Stimulated activated CD4-positive, alpha-beta T cell treated with anti-CD3 and anti-CD28 coated beads, Interleukin-2, amount 100 ng/mL, for 4 hours (primary cell): ENCODE results near the gene ENTPD8.

Experiments used
- DNase-seq: peaks from one replicate; pipeline ENCODE4 v3.0.0-alpha.2; 2020; ENCODE audit warnings: low read depth

The ENTPD8 gene

GRCh38 chr9:137447722-137448601 lies 6.8 kb upstream of the ENTPD8 start:
- DNase-seq: no peak

DNA sequence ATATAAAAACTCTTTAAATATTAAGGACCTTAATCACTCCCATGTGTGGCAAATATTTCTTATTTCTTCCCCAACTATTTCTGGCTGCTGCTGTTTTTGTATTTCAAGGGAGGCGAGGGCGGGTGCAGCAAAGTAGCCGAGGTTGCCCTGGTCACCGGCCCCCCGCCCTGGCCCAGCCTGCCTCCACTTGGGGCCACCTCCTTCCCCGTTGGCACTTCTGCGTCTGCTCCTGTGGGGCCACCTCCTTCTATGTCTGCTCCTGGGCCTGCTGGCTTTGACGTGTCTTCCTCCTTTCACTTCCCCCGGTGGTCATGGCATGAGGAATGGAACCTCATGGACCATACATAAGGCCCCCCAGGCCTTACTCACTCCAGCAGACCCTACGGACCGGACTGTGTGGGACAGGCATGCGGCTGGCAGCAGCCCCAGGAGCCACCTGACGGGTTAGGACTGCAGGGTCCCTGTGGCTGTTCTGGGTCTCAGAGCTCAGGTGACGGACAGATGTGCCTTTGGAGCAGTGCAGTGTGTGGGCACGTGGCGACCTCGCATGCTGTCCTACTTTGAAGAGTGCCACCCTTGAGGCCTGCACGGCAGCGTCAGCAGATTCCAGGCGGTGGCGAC lies 5.8 kb upstream of the ENTPD8 start:
- no peak for DNase-seq

GRCh38 chr9:137445930-137446431 lies 4.8 kb upstream of the ENTPD8 start:
- no peak for DNase-seq

DNA sequence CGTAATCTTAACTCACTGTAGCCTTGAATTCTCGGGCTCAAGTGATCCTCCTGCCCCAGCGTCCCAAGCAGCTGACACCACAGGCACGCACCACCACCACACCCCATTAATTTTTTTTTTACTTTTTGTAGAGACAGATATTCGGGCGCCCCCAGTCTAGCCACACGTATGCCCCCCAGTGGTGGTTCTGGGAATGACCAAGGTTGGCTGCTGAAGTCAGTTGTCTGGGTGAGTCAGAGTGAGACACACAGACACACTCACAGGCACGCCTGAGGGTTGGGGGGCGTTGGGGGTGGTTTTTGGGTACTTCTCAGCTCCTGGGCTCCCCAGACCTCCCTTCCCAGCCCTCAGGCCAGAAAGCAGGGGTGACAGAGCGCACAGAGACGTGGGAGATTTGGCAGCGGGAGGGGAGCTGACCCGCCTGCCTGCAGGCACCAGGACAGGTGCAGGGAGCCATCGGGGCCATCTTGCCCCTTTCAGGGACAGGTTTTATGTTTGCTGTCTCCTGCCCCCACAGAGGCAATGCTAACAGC lies 4.2 kb upstream of the ENTPD8 start:
- peak; percentile 83 for DNase-seq

GRCh38 chr9:137444106-137444790 lies 3.1 kb upstream of the ENTPD8 start:
- no peak for DNase-seq

- DNase-seq: no peak
Observed at GRCh38 chr9:137441935-137442321, 771 bp upstream of the ENTPD8 start.

DNA sequence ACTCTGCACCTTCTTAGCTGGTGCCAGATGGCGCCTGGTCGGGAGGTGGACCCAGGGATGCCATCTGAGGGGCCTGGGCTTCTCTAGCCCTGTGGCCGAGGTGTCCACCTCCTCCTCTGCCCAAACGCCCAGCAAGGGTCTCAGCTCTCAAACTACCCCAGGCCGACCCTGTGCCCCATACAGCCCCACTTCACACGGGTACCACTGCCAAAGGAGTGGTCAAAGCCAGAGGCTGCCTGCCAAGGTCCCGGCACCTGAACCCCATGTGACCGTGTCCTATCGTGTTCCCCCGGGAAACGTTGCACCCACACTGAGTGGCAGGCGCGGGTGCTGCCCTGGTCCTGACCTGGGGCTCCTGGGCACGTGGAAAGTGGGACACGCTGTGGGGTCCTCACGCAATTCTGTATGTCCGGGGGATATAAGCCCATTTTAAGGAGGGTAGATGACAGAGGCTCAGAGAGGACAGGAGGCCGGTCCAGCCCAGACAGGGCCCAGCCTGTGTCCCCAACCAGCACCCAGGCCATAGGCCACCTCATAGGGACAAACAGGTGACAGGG lies 1.9 kb downstream of the ENTPD8 start:
- no peak for DNase-seq

DNA sequence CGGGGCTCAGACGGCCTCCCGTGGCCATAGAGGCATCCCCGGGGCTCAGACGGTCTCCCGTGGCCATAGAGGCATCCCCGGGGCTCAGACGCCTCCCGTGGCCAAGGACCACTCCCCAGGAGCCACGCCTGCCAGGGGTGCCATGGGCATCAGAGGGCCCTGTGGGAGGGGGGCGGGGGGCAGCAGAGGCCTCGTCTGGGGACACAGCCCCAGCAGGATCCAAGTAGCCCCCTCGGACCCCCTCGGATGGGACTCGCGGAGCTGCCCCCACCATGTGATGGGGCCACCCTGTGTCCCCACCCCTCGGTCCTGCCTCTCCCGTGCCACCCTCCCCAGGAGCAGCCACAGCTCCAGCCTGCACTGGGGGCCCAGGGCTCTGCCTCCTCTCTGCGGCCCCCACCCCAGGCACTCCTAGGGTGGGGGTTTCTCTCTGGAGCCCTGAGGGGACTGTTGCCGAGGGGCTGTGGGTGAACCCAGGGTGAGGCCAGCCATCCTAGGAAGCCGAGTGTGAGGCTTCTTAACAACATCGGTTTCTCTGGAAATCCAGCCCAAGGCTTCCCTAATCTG lies 2.5 kb downstream of the ENTPD8 start:
- no peak for DNase-seq

- DNase-seq: no peak
Observed at GRCh38 chr9:137437691-137438590, 3.2 kb downstream of the ENTPD8 start.

GRCh38 chr9:137436761-137437600 lies 4.2 kb downstream of the ENTPD8 start:
- DNase-seq: no peak

DNA sequence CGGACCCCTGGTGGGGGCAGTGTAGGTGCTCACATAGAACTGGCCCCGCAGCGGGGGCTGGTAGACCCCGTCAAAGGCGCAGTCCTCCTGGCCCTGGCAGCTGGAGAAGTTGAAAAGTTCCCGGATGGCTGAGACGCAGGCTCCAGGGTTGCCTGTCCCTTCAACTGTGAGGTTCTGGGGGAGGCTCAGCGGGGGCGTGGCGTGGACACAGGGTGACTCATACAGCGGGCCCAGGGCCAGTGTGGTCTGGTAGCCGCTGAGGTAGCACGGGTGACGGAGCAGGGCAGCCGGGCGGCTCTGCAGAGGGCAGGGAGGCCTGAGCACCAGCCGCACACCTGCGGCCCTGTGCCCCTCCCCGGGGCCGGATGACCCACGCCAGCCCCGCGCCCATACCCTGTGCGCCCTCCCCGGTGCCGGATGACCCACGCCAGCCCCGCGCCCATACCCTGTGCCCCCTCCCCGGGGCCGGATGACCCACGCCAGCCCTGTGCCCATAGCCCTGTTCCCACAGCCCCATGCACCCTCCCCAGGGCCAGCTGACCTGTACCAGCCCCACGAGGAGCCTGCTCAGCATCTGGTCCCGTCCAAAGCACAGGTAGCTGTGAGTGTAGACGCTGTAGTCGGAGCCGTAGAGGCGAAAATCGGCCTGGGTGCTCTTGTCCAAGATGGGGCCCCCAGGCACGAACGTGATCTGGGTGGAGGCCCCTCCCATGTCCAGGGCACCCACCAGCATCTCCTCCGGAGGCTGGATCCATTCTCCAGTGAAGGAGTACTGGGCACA lies 5.0 kb downstream of the ENTPD8 start:
- DNase-seq: no peak

DNA sequence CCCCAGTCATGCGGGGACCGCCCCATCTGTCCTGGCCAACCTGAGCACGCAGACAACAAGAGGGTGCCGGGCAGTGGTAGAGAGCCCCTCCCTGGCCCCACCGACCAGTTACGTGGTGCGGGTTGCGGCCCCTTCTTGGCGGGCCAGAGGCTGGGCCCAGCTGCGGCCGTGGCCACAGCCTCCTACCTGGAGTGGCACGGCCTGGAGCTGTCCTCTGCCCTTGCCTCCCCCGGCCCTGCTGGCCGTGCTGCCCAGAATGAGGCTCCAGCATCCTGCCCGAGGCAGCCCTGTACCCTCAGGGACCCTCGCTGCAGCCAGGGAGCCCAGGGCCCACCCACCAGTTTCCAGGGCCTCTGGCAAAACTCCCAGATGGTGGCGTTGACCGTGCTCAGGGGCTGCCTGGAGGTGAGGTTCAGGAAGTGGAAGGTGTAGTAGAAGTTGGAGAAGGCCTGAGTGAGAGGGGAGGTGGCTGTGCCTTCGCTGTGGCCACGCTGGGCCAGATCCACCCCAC lies 5.7 kb downstream of the ENTPD8 start:
- no peak for DNase-seq

- no peak for DNase-seq
Observed at GRCh38 chr9:137434498-137435380, 6.4 kb downstream of the ENTPD8 start.

DNA sequence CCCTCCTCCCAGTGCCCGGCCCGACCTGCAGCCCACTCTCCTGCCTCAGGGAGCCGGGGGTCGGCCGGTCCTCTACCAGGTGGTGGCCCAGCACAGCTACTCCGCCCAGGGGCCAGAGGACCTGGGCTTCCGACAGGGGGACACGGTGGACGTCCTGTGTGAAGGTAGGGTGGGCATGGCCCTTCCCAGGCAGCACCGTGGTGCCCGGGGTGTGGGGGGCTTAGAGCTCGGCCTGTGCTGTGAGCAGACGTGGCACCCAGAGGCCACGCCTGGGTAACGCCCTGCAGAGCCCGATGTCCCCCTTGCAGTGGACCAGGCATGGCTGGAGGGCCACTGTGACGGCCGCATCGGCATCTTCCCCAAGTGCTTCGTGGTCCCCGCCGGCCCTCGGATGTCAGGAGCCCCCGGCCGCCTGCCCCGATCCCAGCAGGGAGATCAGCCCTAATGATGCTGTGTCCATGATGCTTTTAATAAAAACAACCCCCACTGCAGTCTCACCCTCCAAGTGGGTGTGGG lies 7.2 kb downstream of the ENTPD8 start:
- DNase-seq: no peak

GRCh38 chr9:137433349-137433915 lies 7.7 kb downstream of the ENTPD8 start:
- no peak for DNase-seq

DNA sequence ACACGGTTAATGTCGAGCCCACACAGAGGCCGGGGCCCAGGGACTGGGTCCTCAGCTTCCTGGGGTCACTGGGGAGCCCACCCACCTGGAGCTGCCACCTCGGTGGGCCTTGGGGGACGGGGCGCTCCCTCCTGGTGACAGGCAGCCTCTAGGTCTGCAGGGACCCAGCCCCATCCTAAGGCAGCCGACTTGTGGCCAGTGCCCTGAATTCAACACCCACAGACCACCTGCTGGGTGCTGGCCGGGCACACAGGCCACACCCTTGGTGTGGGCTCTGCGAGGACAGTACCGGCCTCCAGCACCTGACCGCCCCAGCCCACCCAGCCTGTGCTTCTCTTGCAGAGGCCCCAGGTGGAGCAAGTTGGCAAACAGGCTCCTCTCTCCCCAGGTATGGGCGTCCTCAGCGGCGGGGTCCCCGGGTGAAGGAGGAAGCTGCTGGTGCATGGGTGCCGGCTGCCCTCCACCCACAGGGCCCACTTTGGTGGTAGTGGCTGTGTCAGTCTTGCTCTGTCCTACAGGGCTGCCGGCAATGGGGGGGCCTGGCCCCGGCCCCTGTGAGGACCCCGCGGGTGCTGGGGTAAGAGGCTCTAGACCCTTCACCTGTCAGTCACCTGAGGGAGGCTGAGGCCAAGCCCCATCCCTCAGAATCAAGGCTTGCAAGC lies 8.3 kb downstream of the ENTPD8 start:
- DNase-seq: no peak
